Prostate gland (tissue), 2 donors: ENCODE data around the gene VRK1.

Source experiments
- CTCF ChIP-seq, 4 experiments: fragments of 200-600 bp in 2 of 4; fragments of 450-650 bp in 2 of 4; sonication (generic) in 2 of 4; IDR thresholded peaks; 1 replicate in 3 of 4; 2 replicates in 1 of 4; pipeline ENCODE4 v1.5.1; 2016 to 2019; ENCODE audit warnings: antibody characterized with exemption in 4 of 4, mild to moderate bottlenecking in 2 of 4, moderate library complexity in 2 of 4
- POLR2A ChIP-seq: fragments of 450-650 bp; IDR thresholded peaks from one replicate; pipeline ENCODE4 v1.6.1; 2016; ENCODE audit warnings: antibody characterized with exemption, mild to moderate bottlenecking

DNA sequence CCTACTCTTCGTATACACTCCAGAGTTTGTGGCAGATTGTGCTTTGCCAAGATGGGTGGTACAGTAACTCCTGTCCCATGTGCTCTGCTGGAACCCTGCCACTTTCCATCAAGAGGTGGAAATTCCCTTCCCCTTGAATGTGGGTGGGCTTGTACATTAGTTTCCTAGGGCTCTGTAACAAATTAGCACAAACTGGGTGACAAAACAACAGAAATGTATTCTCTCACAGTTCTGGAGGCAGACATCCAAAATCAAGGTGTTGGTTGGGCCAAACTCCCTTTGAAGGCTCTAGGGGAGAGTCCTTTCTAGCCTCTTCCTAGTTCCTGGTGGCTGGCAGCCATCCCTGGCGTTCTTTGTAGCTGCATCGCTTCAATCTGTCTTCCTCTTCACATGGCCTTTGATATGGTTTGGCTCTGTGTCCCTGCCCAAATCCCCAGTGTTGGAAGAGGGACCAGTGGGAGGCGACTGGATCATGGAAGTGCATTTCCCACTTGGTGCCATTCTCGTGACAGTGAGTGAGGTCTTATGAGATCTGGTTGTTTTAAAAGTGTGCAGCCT, 117.5 kb downstream of the VRK1 start:
- TF ChIP-seq CTCF (IDR thresholded peaks at IDR 0.05) (no peak), POLR2A (no peak)
